HepG2 (cell line): Measurements from ENCODE around the gene FKBP8. TPM values are rescaled to one million over a fixed set of nuclear protein-coding genes. Genes with fewer than 3 reads are reported as not detected.
A peak's percentile ranks its signal among the peaks of the same experiment; 100 is the strongest.

Experiments
- ASH2L ChIP-seq: fragments of 300-600, 200-600 bp; sonication (generic); IDR thresholded peaks from 2 replicates; pipeline ENCODE4 v1.7.0; 2017; ENCODE audit warnings: low read depth, mild to moderate bottlenecking, moderate library complexity, mixed read lengths, low read length; ENCODE audit not compliant: insufficient read length
- BCL3 ChIP-seq: sonication (generic); formaldehyde crosslinking; IDR thresholded peaks from 2 replicates; pipeline ENCODE4 v1.5.1; 2020; ENCODE audit warnings: mild to moderate bottlenecking, missing genetic modification reagents, moderate library complexity
- CERS6 ChIP-seq: sonication (generic); formaldehyde crosslinking; IDR thresholded peaks from 2 replicates; pipeline ENCODE4 v1.5.0; 2020; ENCODE audit warnings: missing genetic modification reagents
- HOXD1 ChIP-seq: sonication (generic); formaldehyde crosslinking; IDR thresholded peaks from 2 replicates; pipeline ENCODE4 v1.5.0; 2020; ENCODE audit warnings: missing genetic modification reagents
- LCORL ChIP-seq, 2 experiments: fragments of 450-650 bp in 1 of 2; sonication (generic) in 1 of 2; formaldehyde crosslinking in 1 of 2; IDR thresholded peaks; 2 replicates each; pipeline versions ENCODE4 v1.5.0 to v1.6.1; 2017 to 2020; ENCODE audit warnings: antibody characterized with exemption in 1 of 2, missing genetic modification reagents in 1 of 2
- MNT ChIP-seq: fragments of 450-650 bp; IDR thresholded peaks from 2 replicates; pipeline ENCODE4 v1.6.1; 2016
- MYPOP ChIP-seq: sonication (generic); formaldehyde crosslinking; IDR thresholded peaks from 2 replicates; pipeline ENCODE4 v1.8.1; 2023; ENCODE audit warnings: mild to moderate bottlenecking, moderate library complexity, missing genetic modification reagents
- NFRKB ChIP-seq: fragments of 450-650 bp; IDR thresholded peaks from 2 replicates; pipeline ENCODE4 v1.6.1; 2017
- PLSCR1 ChIP-seq: sonication (generic); formaldehyde crosslinking; IDR thresholded peaks from 2 replicates; pipeline ENCODE4 v1.5.0; 2020; ENCODE audit warnings: missing genetic modification reagents, mild to moderate bottlenecking, borderline replicate concordance
- POGK ChIP-seq: sonication (generic); formaldehyde crosslinking; conservative IDR thresholded peaks from 2 replicates; pipeline ENCODE4 v1.8.0; 2022; ENCODE audit warnings: mild to moderate bottlenecking, moderate library complexity, missing genetic modification reagents
- TBL1XR1 ChIP-seq: fragments of 150-350 bp; IDR thresholded peaks from 2 replicates; pipeline ENCODE4 v1.6.1; 2014; ENCODE audit warnings: borderline replicate concordance, low read length; ENCODE audit not compliant: partially characterized antibody
- U2AF2 ChIP-seq: fragments of 200-400 bp; formaldehyde crosslinking; IDR thresholded peaks from 2 replicates; pipeline ENCODE4 v1.6.1; 2017; ENCODE audit warnings: low read depth, mild to moderate bottlenecking, low read length
- ZKSCAN8 ChIP-seq: IDR thresholded peaks from 2 replicates; pipeline ENCODE4 v1.6.1; 2016; ENCODE audit warnings: borderline replicate concordance, missing genetic modification reagents, missing compliant biosample characterization
- ZNF17 ChIP-seq: sonication (generic); formaldehyde crosslinking; IDR thresholded peaks from 2 replicates; pipeline ENCODE4 v1.5.0; 2020; ENCODE audit warnings: mild to moderate bottlenecking, missing genetic modification reagents
- ZNF749 ChIP-seq: sonication (generic); formaldehyde crosslinking; IDR thresholded peaks from 2 replicates; pipeline ENCODE4 v1.8.0; 2022; ENCODE audit warnings: mild to moderate bottlenecking, missing genetic modification reagents, moderate library complexity, borderline replicate concordance
- ZNF800 ChIP-seq: sonication (generic); formaldehyde crosslinking; IDR thresholded peaks from 2 replicates; pipeline ENCODE4 v1.4.0; 2020; ENCODE audit warnings: missing genetic modification reagents
- ZSCAN20 ChIP-seq: sonication (generic); formaldehyde crosslinking; IDR thresholded peaks from 2 replicates; pipeline ENCODE4 v1.4.0; 2020; ENCODE audit warnings: missing genetic modification reagents, mild to moderate bottlenecking, borderline replicate concordance
- polyA plus RNA-seq, 8 experiments: library from polyadenylated mRNA; depleted of rRNA in 3 of 8; stranded (reverse) in 7 of 8; unstranded in 1 of 8; fragments of >200 nt; fragmentation: Illumina TruSeq in 4 of 8; extraction: Trizol in 4 of 8; gene quantifications; 2 replicates each; pipeline versions ENCODE4 v1.2.1 to v1.2.3, GENCODE V29; 2011 to 2016; ENCODE audit warnings: low read depth in 4 of 8, missing spikeins in 1 of 8, mixed read lengths in 1 of 8; ENCODE audit not compliant: insufficient read depth in 1 of 8
- total RNA-seq, 5 experiments: library from RNA; depleted of rRNA; stranded (reverse); fragments of >200 nt; fragmentation: Illumina TruSeq; extraction: Trizol; gene quantifications; 2 replicates each; pipeline ENCODE4 v1.2.3, GENCODE V29; 2016; ENCODE audit warnings: low read depth in 1 of 5

FKBP8 gene
- total and polyA plus RNA-seq, 2 of the 13 experiments (the other 11 are each of a cell fraction or from before 2014, with no cell fraction given) = 81.7 to 93.9 TPM

GRCh38 chr19:18589380-18590272 is 46.3 kb upstream of the FKBP8 start (continued):
- TF ChIP-seq CERS6 (0 out of 2 replicates have a peak, but pooled peaks have one; percentile 48), POGK (CRISPR knock-in tag) (peak; percentile 95; the same call in 1 of the 2 replicates), ZKSCAN8 (no peak), LCORL (IDR thresholded peaks at IDR 0.05) (no peak), LCORL (CRISPR knock-in tag; IDR thresholded peaks at IDR 0.05) (peak; percentile 52; the same call in 1 of the 2 replicates), ZNF17 (0 out of 2 replicates have a peak, but pooled peaks have one; percentile 36), U2AF2 (no peak), HOXD1 (CRISPR knock-in tag) (peak; percentile 72; the same call in 1 of the 2 replicates), ASH2L (no peak), BCL3 (CRISPR knock-in tag) (peak; percentile 98), MYPOP (CRISPR knock-in tag) (peak; percentile 71; the same call in 1 of the 2 replicates), ZNF749 (peak; percentile 99), ZNF800 (peak; percentile 91), MNT (peak; percentile 46; the same call in 1 of the 2 replicates), PLSCR1 (CRISPR knock-in tag) (no peak), ZSCAN20 (CRISPR knock-in tag) (no peak; the same call in 1 of the 2 replicates), TBL1XR1 (no peak), NFRKB (no peak)
